ENCODE measurements around the gene RUNX1. TPM values are rescaled to one million over a fixed set of nuclear protein-coding genes. Genes with fewer than 3 reads are reported as not detected.
A peak's percentile ranks its signal among the peaks of the same experiment; 100 is the strongest.

The RUNX1 gene
- total and polyA plus RNA-seq, 2 of the 13 experiments (the other 11 are each of a cell fraction or from before 2014, with no cell fraction given): 5.4 to 6.4 TPM

DNA sequence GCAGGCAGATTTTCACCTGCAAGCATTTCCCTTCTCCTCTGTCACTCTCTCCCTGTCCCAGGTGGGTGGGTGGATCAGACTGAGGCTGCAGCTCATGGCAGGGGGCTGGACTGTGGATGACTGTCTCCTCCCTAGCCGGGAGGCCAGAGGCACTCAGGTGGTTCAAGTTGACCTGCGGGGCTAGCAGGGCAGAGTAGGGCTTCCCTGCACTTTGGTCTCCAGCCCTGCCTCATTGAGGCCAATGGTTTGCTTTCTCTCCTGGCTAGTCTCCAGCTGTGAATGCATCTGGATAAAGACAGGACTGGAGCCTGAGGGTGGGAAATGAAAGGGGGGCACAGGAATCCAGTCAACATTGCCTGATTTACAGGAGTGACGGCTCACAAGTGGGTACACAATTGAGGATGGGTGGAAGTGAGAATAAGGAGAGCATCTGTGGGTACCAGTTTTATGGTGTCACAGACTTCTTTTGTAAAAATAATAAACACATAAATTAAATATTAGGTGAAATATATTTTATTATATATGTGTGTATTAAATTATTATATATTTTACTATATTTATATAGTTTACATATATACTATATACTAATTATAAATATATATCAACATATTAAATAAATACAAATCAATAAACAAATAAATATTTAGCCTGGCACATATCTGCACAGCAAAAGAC is 25.6 kb downstream of the RUNX1 start (continued):
- TF ChIP-seq, protein P1, sequence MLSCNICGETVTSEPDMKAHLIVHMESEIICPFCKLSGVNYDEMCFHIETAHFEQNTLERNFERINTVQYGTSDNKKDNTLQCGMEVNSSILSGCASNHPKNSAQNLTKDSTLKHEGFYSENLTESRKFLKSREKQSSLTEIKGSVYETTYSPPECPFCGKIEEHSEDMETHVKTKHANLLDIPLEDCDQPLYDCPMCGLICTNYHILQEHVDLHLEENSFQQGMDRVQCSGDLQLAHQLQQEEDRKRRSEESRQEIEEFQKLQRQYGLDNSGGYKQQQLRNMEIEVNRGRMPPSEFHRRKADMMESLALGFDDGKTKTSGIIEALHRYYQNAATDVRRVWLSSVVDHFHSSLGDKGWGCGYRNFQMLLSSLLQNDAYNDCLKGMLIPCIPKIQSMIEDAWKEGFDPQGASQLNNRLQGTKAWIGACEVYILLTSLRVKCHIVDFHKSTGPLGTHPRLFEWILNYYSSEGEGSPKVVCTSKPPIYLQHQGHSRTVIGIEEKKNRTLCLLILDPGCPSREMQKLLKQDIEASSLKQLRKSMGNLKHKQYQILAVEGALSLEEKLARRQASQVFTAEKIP (CRISPR knock-in tag; IDR thresholded peaks at IDR 0.05; ENCODE audit: borderline replicate concordance): no peak
- TF ChIP-seq ZBTB26 (CRISPR knock-in tag; IDR thresholded peaks at IDR 0.05; ENCODE audit: borderline replicate concordance) (peak; percentile 31; the same call in 1 of the 2 replicates), ZNF839 (CRISPR knock-in tag; IDR thresholded peaks at IDR 0.05; ENCODE audit: borderline replicate concordance) (no peak), GABPA (IDR thresholded peaks at IDR 0.05; ENCODE audit: low read depth, low read length) (no peak), GABPA (CRISPR knock-in tag; IDR thresholded peaks at IDR 0.05; ENCODE audit: low read depth) (no peak), SOX6 (IDR thresholded peaks at IDR 0.05) (no peak), SOX6 (CRISPR knock-in tag; IDR thresholded peaks at IDR 0.05) (peak; percentile 57), HNF4G (IDR thresholded peaks at IDR 0.05; ENCODE audit: borderline replicate concordance, low read depth, low read length) (peak; percentile 72; the same call in 1 of the 2 replicates), HNF4G (CRISPR knock-in tag; IDR thresholded peaks at IDR 0.05; ENCODE audit: borderline replicate concordance, low read depth) (peak; percentile 90; the same call in 1 of the 2 replicates), ELF1 (CRISPR knock-in tag; IDR thresholded peaks at IDR 0.05) (no peak), HNF1A (IDR thresholded peaks at IDR 0.05; ENCODE audit: low read depth) (peak; percentile 56; the same call in 1 of the 2 replicates), HNF1A (CRISPR knock-in tag; IDR thresholded peaks at IDR 0.05; ENCODE audit: borderline replicate concordance) (peak; percentile 81), ZSCAN20 (CRISPR knock-in tag; IDR thresholded peaks at IDR 0.05; ENCODE audit: borderline replicate concordance) (no peak), FOXA3 (CRISPR knock-in tag; IDR thresholded peaks at IDR 0.05) (peak; percentile 55), MEIS2 (CRISPR knock-in tag; IDR thresholded peaks at IDR 0.05) (peak; percentile 59; the same call in 1 of the 2 replicates), NR2F1 (CRISPR knock-in tag; IDR thresholded peaks at IDR 0.05) (peak; percentile 54 to 72; a peak in 2 of 4 replicates), RFXAP (CRISPR knock-in tag; IDR thresholded peaks at IDR 0.05; ENCODE audit: borderline replicate concordance) (0 out of 2 replicates have a peak, but pooled peaks have one; percentile 63), ZNF350 (CRISPR knock-in tag; IDR thresholded peaks at IDR 0.05; ENCODE audit: borderline replicate concordance, low read depth) (0 out of 2 replicates have a peak, but pooled peaks have one; percentile 38), CREM (IDR thresholded peaks at IDR 0.05) (peak; percentile 50; the same call in 1 of the 2 replicates), CREM (CRISPR knock-in tag; IDR thresholded peaks at IDR 0.05) (no peak), ARNTL (CRISPR knock-in tag; IDR thresholded peaks at IDR 0.05) (peak; percentile 47; the same call in 1 of the 2 replicates), ZNF263 (CRISPR knock-in tag; IDR thresholded peaks at IDR 0.05) (peak; percentile 55)
- TF ChIP-seq, protein P2, sequence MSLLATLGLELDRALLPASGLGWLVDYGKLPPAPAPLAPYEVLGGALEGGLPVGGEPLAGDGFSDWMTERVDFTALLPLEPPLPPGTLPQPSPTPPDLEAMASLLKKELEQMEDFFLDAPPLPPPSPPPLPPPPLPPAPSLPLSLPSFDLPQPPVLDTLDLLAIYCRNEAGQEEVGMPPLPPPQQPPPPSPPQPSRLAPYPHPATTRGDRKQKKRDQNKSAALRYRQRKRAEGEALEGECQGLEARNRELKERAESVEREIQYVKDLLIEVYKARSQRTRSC (CRISPR knock-in tag; IDR thresholded peaks at IDR 0.05; ENCODE audit: low read depth): no peak

Data from HepG2 (cell line).